K562 (cell line): Measurements from ENCODE around the gene GALNT17.

Experiments used
- BCLAF1 ChIP-seq, 2 experiments: fragments of 450-650 bp in 1 of 2; IDR thresholded peaks; 2 replicates each; pipeline ENCODE4 v1.6.1; 2011 to 2017; ENCODE audit warnings: low read depth in 2 of 2, antibody characterized with exemption in 1 of 2, borderline replicate concordance in 1 of 2, low read length in 1 of 2, mild to moderate bottlenecking in 1 of 2, mixed read lengths in 1 of 2; ENCODE audit not compliant: control insufficient read depth in 1 of 2
- CBX2 ChIP-seq: fragments of 200-600 bp; sonication (generic); IDR thresholded peaks from one replicate; pipeline ENCODE4 v1.6.1; 2012; ENCODE audit warnings: mild to moderate bottlenecking, low read length, inconsistent platforms; ENCODE audit not compliant: insufficient read depth, poor library complexity, severe bottlenecking
- CBX3 ChIP-seq, 2 experiments: IDR thresholded peaks; 1 replicate in 1 of 2; 2 replicates in 1 of 2; pipeline ENCODE4 v1.6.1; 2012; ENCODE audit warnings: inconsistent platforms in 2 of 2, low read length in 2 of 2, borderline replicate concordance in 1 of 2, control low read depth in 1 of 2
- CTCF ChIP-seq, 3 experiments: IDR thresholded peaks in 2 of 3; conservative IDR thresholded peaks in 1 of 3; 2 replicates each; pipeline ENCODE4 v1.5.1; 2011 to 2012; ENCODE audit warnings: low read length in 3 of 3, mild to moderate bottlenecking in 3 of 3, control low read depth in 2 of 3, improper control_type of control experiment in 1 of 3, inconsistent platforms in 1 of 3, low read depth in 1 of 3, mixed read lengths in 1 of 3, moderate library complexity in 1 of 3; ENCODE audit not compliant: insufficient read depth in 2 of 3
- ETS2 ChIP-seq: IDR thresholded peaks from 2 replicates; pipeline ENCODE4 v1.6.1; 2016; ENCODE audit warnings: borderline replicate concordance, missing genetic modification characterization, mild to moderate bottlenecking, moderate library complexity, missing compliant biosample characterization; ENCODE audit not compliant: poor library complexity, severe bottlenecking
- GTF2F1 ChIP-seq: IDR thresholded peaks from 2 replicates; pipeline ENCODE4 v1.6.1; 2011; ENCODE audit warnings: low read depth, low read length, improper control_type of control experiment
- SRSF9 ChIP-seq: fragments of 200-400 bp; formaldehyde crosslinking; IDR thresholded peaks from 2 replicates; pipeline ENCODE4 v1.6.1; 2017; ENCODE audit warnings: low read depth, low read length, borderline replicate concordance
- TF ChIP-seq, protein P1 (sequence below): sonication (generic); formaldehyde crosslinking; IDR thresholded peaks from 2 replicates; pipeline ENCODE4 v1.8.0; 2022; ENCODE audit warnings: mild to moderate bottlenecking, low read depth, missing genetic modification reagents
- TF ChIP-seq, protein P2 (sequence below), 2 experiments: fragments of 450-650 bp; formaldehyde crosslinking in 1 of 2; IDR thresholded peaks; 2 replicates each; pipeline versions ENCODE4 v1.4.0 to v1.6.1; 2014 to 2020; ENCODE audit warnings: mild to moderate bottlenecking in 2 of 2, borderline replicate concordance in 1 of 2, low read depth in 1 of 2

DNA sequence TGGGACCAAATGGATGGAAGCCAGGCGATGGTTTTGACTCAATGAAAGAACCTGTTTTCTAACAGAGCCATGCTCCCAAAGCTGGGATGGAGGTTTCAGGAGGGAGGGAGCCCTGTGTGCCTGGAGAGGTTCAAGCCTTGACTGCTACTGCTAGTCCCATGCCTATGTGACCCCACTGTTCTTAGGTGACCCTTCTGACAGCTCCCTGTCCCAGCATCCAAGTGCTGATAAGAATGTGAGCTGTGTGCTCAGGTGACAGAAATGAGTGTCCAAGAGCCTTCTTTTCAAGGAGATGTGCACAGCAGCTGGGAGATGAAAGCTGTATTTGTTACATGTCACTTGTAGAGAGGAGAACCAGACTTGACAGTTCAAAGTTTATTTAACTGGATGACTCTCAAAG, 595.4 kb downstream of the GALNT17 start:
- TF ChIP-seq BCLAF1 (IDR thresholded peaks at IDR 0.05; ENCODE audit: borderline replicate concordance in 1 of 2, control insufficient read depth in 1 of 2, low read depth in 2 of 2, low read length in 1 of 2) (no peak), ETS2 (tag) (no peak), CTCF (IDR thresholded peaks at IDR 0.05 in 2 of 3, conservative IDR thresholded peaks at IDR 0.05 in 1 of 3; ENCODE audit: insufficient read depth in 2 of 3, low read depth in 1 of 3, low read length in 3 of 3) (no peak), GTF2F1 (no peak), CBX3 (IDR thresholded peaks at IDR 0.05; ENCODE audit: borderline replicate concordance in 1 of 2, low read length in 2 of 2) (no peak), CBX2 (no peak), SRSF9 (no peak)
- TF ChIP-seq, protein P1, sequence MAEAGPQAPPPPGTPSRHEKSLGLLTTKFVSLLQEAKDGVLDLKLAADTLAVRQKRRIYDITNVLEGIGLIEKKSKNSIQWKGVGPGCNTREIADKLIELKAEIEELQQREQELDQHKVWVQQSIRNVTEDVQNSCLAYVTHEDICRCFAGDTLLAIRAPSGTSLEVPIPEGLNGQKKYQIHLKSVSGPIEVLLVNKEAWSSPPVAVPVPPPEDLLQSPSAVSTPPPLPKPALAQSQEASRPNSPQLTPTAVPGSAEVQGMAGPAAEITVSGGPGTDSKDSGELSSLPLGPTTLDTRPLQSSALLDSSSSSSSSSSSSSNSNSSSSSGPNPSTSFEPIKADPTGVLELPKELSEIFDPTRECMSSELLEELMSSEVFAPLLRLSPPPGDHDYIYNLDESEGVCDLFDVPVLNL (CRISPR knock-in tag), result no peak
- TF ChIP-seq, protein P2, sequence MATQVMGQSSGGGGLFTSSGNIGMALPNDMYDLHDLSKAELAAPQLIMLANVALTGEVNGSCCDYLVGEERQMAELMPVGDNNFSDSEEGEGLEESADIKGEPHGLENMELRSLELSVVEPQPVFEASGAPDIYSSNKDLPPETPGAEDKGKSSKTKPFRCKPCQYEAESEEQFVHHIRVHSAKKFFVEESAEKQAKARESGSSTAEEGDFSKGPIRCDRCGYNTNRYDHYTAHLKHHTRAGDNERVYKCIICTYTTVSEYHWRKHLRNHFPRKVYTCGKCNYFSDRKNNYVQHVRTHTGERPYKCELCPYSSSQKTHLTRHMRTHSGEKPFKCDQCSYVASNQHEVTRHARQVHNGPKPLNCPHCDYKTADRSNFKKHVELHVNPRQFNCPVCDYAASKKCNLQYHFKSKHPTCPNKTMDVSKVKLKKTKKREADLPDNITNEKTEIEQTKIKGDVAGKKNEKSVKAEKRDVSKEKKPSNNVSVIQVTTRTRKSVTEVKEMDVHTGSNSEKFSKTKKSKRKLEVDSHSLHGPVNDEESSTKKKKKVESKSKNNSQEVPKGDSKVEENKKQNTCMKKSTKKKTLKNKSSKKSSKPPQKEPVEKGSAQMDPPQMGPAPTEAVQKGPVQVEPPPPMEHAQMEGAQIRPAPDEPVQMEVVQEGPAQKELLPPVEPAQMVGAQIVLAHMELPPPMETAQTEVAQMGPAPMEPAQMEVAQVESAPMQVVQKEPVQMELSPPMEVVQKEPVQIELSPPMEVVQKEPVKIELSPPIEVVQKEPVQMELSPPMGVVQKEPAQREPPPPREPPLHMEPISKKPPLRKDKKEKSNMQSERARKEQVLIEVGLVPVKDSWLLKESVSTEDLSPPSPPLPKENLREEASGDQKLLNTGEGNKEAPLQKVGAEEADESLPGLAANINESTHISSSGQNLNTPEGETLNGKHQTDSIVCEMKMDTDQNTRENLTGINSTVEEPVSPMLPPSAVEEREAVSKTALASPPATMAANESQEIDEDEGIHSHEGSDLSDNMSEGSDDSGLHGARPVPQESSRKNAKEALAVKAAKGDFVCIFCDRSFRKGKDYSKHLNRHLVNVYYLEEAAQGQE (IDR thresholded peaks at IDR 0.05; ENCODE audit: borderline replicate concordance), result no peak
- TF ChIP-seq, protein P2 (CRISPR knock-in tag; IDR thresholded peaks at IDR 0.05; ENCODE audit: low read depth), result no peak
